GM23338 (cell line): ENCODE measurements around the gene ADORA2A. TPM values are rescaled to one million over a fixed set of nuclear protein-coding genes. Genes with fewer than 3 reads are reported as not detected.

Experiments used
- ATAC-seq: fragments of 200-7000 bp; cut with Tn5 transposase; 3 replicates; pipeline ENCODE4 v1.9.1; 2020
- DNase-seq: peaks from one replicate; pipeline ENCODE4 v3.0.0-alpha.2; 2015; ENCODE audit warnings: low spot score
- H2AFZ ChIP-seq: fragments of 200-600 bp; sonication (generic); 2 replicates; pipeline ENCODE4 v1.8.0; 2016; ENCODE audit warnings: antibody characterized with exemption, mild to moderate bottlenecking, moderate library complexity
- H3F3A ChIP-seq: fragments of 200-600 bp; sonication (generic); replicated peaks from 2 replicates; pipeline ENCODE4 v1.8.0; 2017; ENCODE audit warnings: antibody characterized with exemption, mixed run types, low read depth
- H3K27ac ChIP-seq: fragments of 200-600 bp; sonication (generic); 2 replicates; pipeline ENCODE4 v1.6.1; 2016; ENCODE audit warnings: low read depth
- H3K27me3 ChIP-seq: fragments of 200-600 bp; sonication (generic); 2 replicates; pipeline ENCODE4 v1.8.0; 2016; ENCODE audit warnings: mild to moderate bottlenecking, mixed run types, moderate library complexity; ENCODE audit not compliant: insufficient read depth
- H3K36me3 ChIP-seq: fragments of 200-600 bp; sonication (generic); 2 replicates; pipeline ENCODE4 v1.8.0; 2016; ENCODE audit warnings: mild to moderate bottlenecking; ENCODE audit not compliant: insufficient read depth
- H3K4me1 ChIP-seq: fragments of 200-600 bp; sonication (generic); 2 replicates; pipeline ENCODE4 v1.8.0; 2016; ENCODE audit warnings: mild to moderate bottlenecking, moderate library complexity; ENCODE audit not compliant: insufficient read depth
- H3K4me2 ChIP-seq: fragments of 200-600 bp; sonication (generic); 2 replicates; pipeline ENCODE4 v1.7.1; 2017; ENCODE audit warnings: mixed run types
- H3K4me3 ChIP-seq: fragments of 200-600 bp; sonication (generic); 2 replicates; pipeline ENCODE4 v1.6.1; 2016; ENCODE audit warnings: mixed run types
- H3K79me2 ChIP-seq: fragments of 200-600 bp; sonication (generic); replicated peaks from 2 replicates; pipeline ENCODE4 v1.8.0; 2017; ENCODE audit warnings: mild to moderate bottlenecking; ENCODE audit not compliant: insufficient read depth
- H3K9me2 ChIP-seq: fragments of 200-600 bp; sonication (generic); 2 replicates; pipeline ENCODE4 v1.8.0; 2017; ENCODE audit not compliant: insufficient read depth
- H4K20me1 ChIP-seq: fragments of 200-600 bp; sonication (generic); replicated peaks from 2 replicates; pipeline ENCODE4 v1.8.0; 2017; ENCODE audit warnings: mild to moderate bottlenecking; ENCODE audit not compliant: insufficient read depth
- H3K27ac Mint-ChIP-seq: 2 replicates; pipeline ENCODE4 v1.8.0; 2020; ENCODE audit warnings: inconsistent platforms, mild to moderate bottlenecking, moderate library complexity, mixed read lengths
- H3K27me3 Mint-ChIP-seq: 3 replicates; pipeline ENCODE4 v1.8.0; 2022; ENCODE audit warnings: low read depth, mild to moderate bottlenecking, moderate library complexity, mixed read lengths, inconsistent platforms; ENCODE audit not compliant: insufficient read depth, poor library complexity
- H3K36me3 Mint-ChIP-seq: 3 replicates; pipeline ENCODE4 v1.8.0; 2021; ENCODE audit warnings: low read depth, mild to moderate bottlenecking, inconsistent platforms, moderate library complexity, mixed read lengths
- H3K4me1 Mint-ChIP-seq: 3 replicates; pipeline ENCODE4 v1.8.0; 2020; ENCODE audit warnings: mild to moderate bottlenecking, inconsistent platforms, mixed read lengths
- H3K4me3 Mint-ChIP-seq: 3 replicates; pipeline ENCODE4 v1.8.0; 2021; ENCODE audit warnings: moderate library complexity, mild to moderate bottlenecking, inconsistent platforms, mixed read lengths
- H3K9me3 Mint-ChIP-seq: 3 replicates; pipeline ENCODE4 v1.8.0; 2020; ENCODE audit warnings: moderate library complexity, mild to moderate bottlenecking, inconsistent platforms, mixed read lengths
- CREB1 ChIP-seq: fragments of 250-450 bp; sonication (Bioruptor Pico); IDR thresholded peaks from 2 replicates; pipeline ENCODE4 v1.5.0; 2020; ENCODE audit warnings: low read depth, mild to moderate bottlenecking, moderate library complexity
- ETS1 ChIP-seq: IDR thresholded peaks from 2 replicates; pipeline ENCODE4 v1.6.1; 2016; ENCODE audit warnings: antibody characterized with exemption
- EZH2 ChIP-seq: fragments of 200-600 bp; sonication (generic); IDR thresholded peaks from one replicate; pipeline ENCODE4 v1.8.0; 2017; ENCODE audit warnings: antibody characterized with exemption, mild to moderate bottlenecking, low read depth; ENCODE audit not compliant: unreplicated experiment
- EZH2phosphoT487 ChIP-seq: fragments of 200-600 bp; sonication (generic); IDR thresholded peaks from one replicate; pipeline ENCODE4 v1.8.1; 2018; ENCODE audit warnings: antibody characterized with exemption; ENCODE audit not compliant: unreplicated experiment
- JUNB ChIP-seq: IDR thresholded peaks from one replicate; pipeline ENCODE4 v1.6.1; 2016; ENCODE audit warnings: antibody characterized with exemption; ENCODE audit not compliant: unreplicated experiment
- POLR2AphosphoS5 ChIP-seq: IDR thresholded peaks from 2 replicates; pipeline ENCODE4 v1.6.1; 2016; ENCODE audit warnings: antibody characterized with exemption, low read depth
- REST ChIP-seq: IDR thresholded peaks from one replicate; pipeline ENCODE4 v1.6.1; 2018; ENCODE audit warnings: antibody characterized with exemption; ENCODE audit not compliant: unreplicated experiment
- ZNF114 ChIP-seq: fragments of 250-450 bp; sonication (Bioruptor Pico); IDR thresholded peaks from 2 replicates; pipeline ENCODE4 v1.5.0; 2020; ENCODE audit warnings: mild to moderate bottlenecking, moderate library complexity
- ZNF331 ChIP-seq: fragments of 250-450 bp; sonication (Bioruptor Pico); IDR thresholded peaks from 2 replicates; pipeline ENCODE4 v1.5.0; 2020; ENCODE audit warnings: low read depth, mild to moderate bottlenecking, moderate library complexity
- ZNF462 ChIP-seq: fragments of 250-450 bp; sonication (Bioruptor Pico); IDR thresholded peaks from 2 replicates; pipeline ENCODE4 v1.5.0; 2020; ENCODE audit warnings: mild to moderate bottlenecking, moderate library complexity
- polyA plus RNA-seq: library from polyadenylated mRNA; unstranded; fragments of >200 nt; fragmentation: Nextera tagmentation; extraction: Ambion mirVana; gene quantifications from 2 replicates; pipeline ENCODE4 v1.2.1, GENCODE V29; 2016
- total RNA-seq: library from RNA; depleted of rRNA; stranded (reverse); fragments of >200 nt; shearing (Covaris generic); gene quantifications from 2 replicates; pipeline ENCODE4 v1.2.3, GENCODE V29; 2014

ADORA2A gene
- total and polyA plus RNA-seq, 2 experiments from 2014 or later = 4.1 to 13.5 TPM

GRCh38 chr22:24404561-24405275 lies 22.7 kb upstream of the ADORA2A start (continued):
- TF ChIP-seq POLR2AphosphoS5 (no peak), ZNF331 (CRISPR knock-in tag) (no peak), EZH2phosphoT487 (no peak), ZNF114 (CRISPR knock-in tag) (no peak), ETS1 (no peak), CREB1 (CRISPR knock-in tag) (no peak), EZH2 (no peak)

- ATAC-seq (no peak), DNase-seq (no peak)
- no peak overlapping the region for H2AFZ ChIP-seq
- Mint-ChIP-seq H3K9me3 (no peaks in the 10 kb centered on the region), H3K4me3 (no peak overlapping the region), H3K27me3 (peaks cover 18% of the 10 kb centered on the region), H3K4me1 (peaks cover 20% of the 10 kb centered on the region), H3K36me3 (peaks cover 24% of the 10 kb centered on the region), H3K27ac (peak overlapping the region; percentile 61)
- no peaks in the 10 kb centered on the region for H3K36me3 ChIP-seq
- no peaks in the 10 kb centered on the region; the same call in 1 of the 2 replicates for H3K79me2 ChIP-seq
- H3K4me2 ChIP-seq = no peak overlapping the region
- no peaks in the 10 kb centered on the region for H3K27me3 ChIP-seq
- H3F3A ChIP-seq = no peaks in the 10 kb centered on the region
- 0 out of 2 replicates have a peak, but pooled peaks cover 9% of the 10 kb centered on the region for H3K4me1 ChIP-seq
- no peak overlapping the region for H3K27ac ChIP-seq
- H3K9me2 ChIP-seq = no peaks in the 10 kb centered on the region
- H4K20me1 ChIP-seq = peaks cover 3% of the 10 kb centered on the region
- H3K4me3 ChIP-seq = no peak overlapping the region
- TF ChIP-seq ZNF114 (CRISPR knock-in tag) (no peak), EZH2 (no peak), CREB1 (CRISPR knock-in tag) (no peak), JUNB (no peak), ZNF462 (CRISPR knock-in tag) (no peak), EZH2phosphoT487 (no peak), REST (no peak), POLR2AphosphoS5 (no peak), ETS1 (no peak)
Observed at GRCh38 chr22:24405631-24406321, 21.6 kb upstream of the ADORA2A start.
